K562 (cell line): ENCODE measurements around the gene SLC5A2. TPM values are rescaled to one million over a fixed set of nuclear protein-coding genes. Genes with fewer than 3 reads are reported as not detected.

Experiments
- GTF2A2 ChIP-seq: IDR thresholded peaks from 2 replicates; pipeline ENCODE4 v1.6.1; 2016; ENCODE audit warnings: mild to moderate bottlenecking, missing genetic modification characterization, missing compliant biosample characterization
- HOXB6 ChIP-seq: fragments of 250-450 bp; sonication (Bioruptor Pico); IDR thresholded peaks from 2 replicates; pipeline ENCODE4 v1.5.1; 2022; ENCODE audit warnings: mild to moderate bottlenecking, borderline replicate concordance
- KDM5B ChIP-seq: fragments of 200-600 bp; sonication (generic); IDR thresholded peaks from 2 replicates; pipeline ENCODE4 v1.6.1; 2012; ENCODE audit warnings: low read depth, mild to moderate bottlenecking, moderate library complexity, low read length, control low read depth, inconsistent platforms; ENCODE audit not compliant: insufficient replicate concordance
- MCM3 ChIP-seq: fragments of 450-650 bp; IDR thresholded peaks from 2 replicates; pipeline ENCODE4 v1.6.1; 2016
- NCOA2 ChIP-seq, 2 experiments: fragments of 450-650 bp; IDR thresholded peaks; 2 replicates each; pipeline ENCODE4 v1.6.1; 2018; ENCODE audit warnings: mild to moderate bottlenecking in 2 of 2, moderate library complexity in 1 of 2; ENCODE audit not compliant: partially characterized antibody in 2 of 2
- NFE2L1 ChIP-seq: fragments of 450-650 bp; IDR thresholded peaks from 2 replicates; pipeline ENCODE4 v1.6.1; 2016; ENCODE audit warnings: missing genetic modification characterization, low read depth, mild to moderate bottlenecking, missing compliant biosample characterization, moderate library complexity, borderline replicate concordance
- POLR3G ChIP-seq: IDR thresholded peaks from 2 replicates; pipeline ENCODE4 v1.6.1; 2011; ENCODE audit not compliant: insufficient read length, insufficient replicate concordance; ENCODE audit errors: extremely low read depth
- RAD21 ChIP-seq, 2 experiments: fragments of 250-450 bp in 1 of 2; fragments of 450-650 bp in 1 of 2; sonication (Bioruptor Pico) in 1 of 2; formaldehyde crosslinking in 1 of 2; IDR thresholded peaks in 1 of 2; conservative IDR thresholded peaks in 1 of 2; 2 replicates each; pipeline versions ENCODE4 v1.4.0 to v1.8.0; 2020 to 2022; ENCODE audit warnings: mild to moderate bottlenecking in 2 of 2, moderate library complexity in 1 of 2
- SMAD1 ChIP-seq: fragments of 150-350 bp; IDR thresholded peaks from 2 replicates; pipeline ENCODE4 v1.6.1; 2014; ENCODE audit warnings: low read length, low read depth; ENCODE audit not compliant: partially characterized antibody
- U2AF1 ChIP-seq: fragments of 200-400 bp; formaldehyde crosslinking; optimal IDR thresholded peaks from 2 replicates; pipeline ENCODE3; 2017; ENCODE audit warnings: mild to moderate bottlenecking, low read depth, low read length, moderate library complexity
- ZBED1 ChIP-seq: IDR thresholded peaks from 2 replicates; pipeline ENCODE4 v1.6.1; 2014
- ZNF197 ChIP-seq: fragments of 200-800 bp; sonication (Bioruptor generic); IDR thresholded peaks from 2 replicates; pipeline ENCODE4 v1.6.1; 2016; ENCODE audit warnings: low read depth, missing genetic modification characterization, missing compliant biosample characterization
- ZNF324 ChIP-seq: fragments of 250-450 bp; sonication (Bioruptor Pico); IDR thresholded peaks from 2 replicates; pipeline ENCODE4 v1.4.0; 2020; ENCODE audit warnings: mild to moderate bottlenecking
- ZNF57 ChIP-seq: fragments of 450-650 bp; formaldehyde crosslinking; IDR thresholded peaks from 2 replicates; pipeline ENCODE4 v1.4.0; 2020; ENCODE audit warnings: mild to moderate bottlenecking, moderate library complexity
- ZNF584 ChIP-seq: fragments of 200-800 bp; sonication (Bioruptor generic); IDR thresholded peaks from 2 replicates; pipeline ENCODE4 v1.6.1; 2016; ENCODE audit warnings: low read depth, mild to moderate bottlenecking, missing genetic modification characterization, missing compliant biosample characterization
- ZNF699 ChIP-seq: fragments of 250-450 bp; sonication (Bioruptor Pico); IDR thresholded peaks from 2 replicates; pipeline ENCODE4 v1.8.0; 2021; ENCODE audit warnings: mild to moderate bottlenecking, moderate library complexity; ENCODE audit not compliant: insufficient replicate concordance
- polyA plus RNA-seq, 8 experiments: library from polyadenylated mRNA; depleted of rRNA in 4 of 8; stranded (reverse) in 5 of 8; unstranded in 3 of 8; fragments of >200 nt; fragmentation: Nextera tagmentation in 2 of 8; fragmentation: Illumina TruSeq in 1 of 8; extraction: Ambion mirVana in 2 of 8; extraction: Trizol in 1 of 8; gene quantifications; 2 replicates each; pipeline versions ENCODE4 v1.2.1 to v1.2.3, GENCODE V29; 2011 to 2014; ENCODE audit warnings: inconsistent platforms in 1 of 8, missing spikeins in 1 of 8
- total RNA-seq, 7 experiments: library from RNA; depleted of rRNA in 6 of 7; stranded (reverse); fragments of >200 nt in 6 of 7; fragmentation: Illumina TruSeq in 2 of 7; extraction: Trizol in 2 of 7; gene quantifications; 2 replicates each; pipeline versions ENCODE4 v1.2.1 to v1.2.3, GENCODE V29; 2011 to 2021; ENCODE audit warnings: low replicate concordance in 1 of 7
- TF ChIP-seq, protein P1 (sequence below), 2 experiments: fragments of 450-650 bp; IDR thresholded peaks; 2 replicates each; pipeline ENCODE4 v1.6.1; 2016
- TF ChIP-seq, protein P2 (sequence below): sonication (generic); formaldehyde crosslinking; IDR thresholded peaks from 2 replicates; pipeline ENCODE4 v1.8.0; 2023; ENCODE audit warnings: missing genetic modification reagents, mild to moderate bottlenecking, borderline replicate concordance
- TF ChIP-seq, protein P3 (sequence below): sonication (generic); formaldehyde crosslinking; IDR thresholded peaks from 2 replicates; pipeline ENCODE4 v1.9.0; 2022; ENCODE audit warnings: mild to moderate bottlenecking, missing genetic modification reagents

Gene SLC5A2
- total and polyA plus RNA-seq, 9 of the 15 experiments (the other 6 are each of a cell fraction or from before 2014, with no cell fraction given): 0.07 to 2.7 (median 2.2) TPM; not detected in 6

DNA sequence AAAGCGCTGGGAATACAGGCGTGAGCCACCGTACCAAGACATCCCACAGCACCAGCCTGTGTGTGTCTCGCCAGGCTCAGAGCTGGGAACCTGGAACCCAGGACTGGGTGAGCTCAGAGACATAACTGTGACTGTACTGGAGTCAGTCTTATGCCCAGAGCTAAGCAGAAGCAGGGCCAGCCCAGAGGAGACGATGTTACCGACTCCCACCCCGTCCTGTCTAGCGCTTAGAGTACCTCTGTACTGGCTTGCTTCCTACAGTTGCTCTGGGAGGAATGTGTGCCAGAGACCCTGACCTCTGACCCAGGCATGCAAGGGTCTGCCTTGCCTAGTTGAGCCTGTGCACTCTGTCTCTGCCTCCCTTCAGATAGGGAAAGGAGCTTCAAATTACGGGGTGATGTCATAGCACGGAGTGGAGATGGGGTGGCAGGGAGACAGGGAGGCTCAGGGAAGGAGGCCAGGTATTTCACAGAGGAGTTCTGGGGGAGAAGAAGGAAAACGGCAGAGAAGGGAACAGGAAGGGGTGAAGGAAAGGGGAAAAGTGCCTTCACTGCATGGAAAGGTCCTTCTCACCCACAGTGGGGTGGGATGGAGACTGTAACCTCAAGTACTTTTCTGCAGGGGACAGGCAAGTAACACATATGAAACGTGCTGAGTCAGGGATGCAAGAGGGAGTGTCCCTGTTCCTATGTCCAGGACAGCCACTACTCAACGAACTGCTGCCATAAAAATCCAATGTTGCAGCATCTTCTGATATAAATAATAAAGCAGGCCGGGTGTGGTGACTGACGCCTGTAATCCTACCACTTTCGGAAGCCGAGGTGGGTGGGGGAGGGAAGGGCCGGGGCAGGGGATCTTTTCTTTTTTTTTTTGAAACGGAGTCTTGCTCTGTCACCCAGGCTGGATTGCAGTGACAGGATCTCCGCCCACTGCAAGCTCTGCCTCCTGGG lies 29.4 kb upstream of the SLC5A2 start (continued):
- TF ChIP-seq, protein P1, sequence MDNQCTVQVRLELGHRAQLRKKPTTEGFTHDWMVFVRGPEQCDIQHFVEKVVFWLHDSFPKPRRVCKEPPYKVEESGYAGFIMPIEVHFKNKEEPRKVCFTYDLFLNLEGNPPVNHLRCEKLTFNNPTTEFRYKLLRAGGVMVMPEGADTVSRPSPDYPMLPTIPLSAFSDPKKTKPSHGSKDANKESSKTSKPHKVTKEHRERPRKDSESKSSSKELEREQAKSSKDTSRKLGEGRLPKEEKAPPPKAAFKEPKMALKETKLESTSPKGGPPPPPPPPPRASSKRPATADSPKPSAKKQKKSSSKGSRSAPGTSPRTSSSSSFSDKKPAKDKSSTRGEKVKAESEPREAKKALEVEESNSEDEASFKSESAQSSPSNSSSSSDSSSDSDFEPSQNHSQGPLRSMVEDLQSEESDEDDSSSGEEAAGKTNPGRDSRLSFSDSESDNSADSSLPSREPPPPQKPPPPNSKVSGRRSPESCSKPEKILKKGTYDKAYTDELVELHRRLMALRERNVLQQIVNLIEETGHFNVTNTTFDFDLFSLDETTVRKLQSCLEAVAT (IDR thresholded peaks at IDR 0.05): peak; percentile 12 to 33; a peak in 2 of 4 replicates
- TF ChIP-seq POLR3G: no peak
- TF ChIP-seq ZNF197 (CRISPR knock-in tag): no peak
- no peak for TF ChIP-seq U2AF1
- TF ChIP-seq RAD21 (CRISPR knock-in tag; conservative IDR thresholded peaks at IDR 0.05 in 1 of 2, IDR thresholded peaks at IDR 0.05 in 1 of 2): peak in 1 of 2 experiments; percentile 33; a peak in 1 of 4 replicates
- TF ChIP-seq MCM3: no peak
- no peak for TF ChIP-seq ZNF584 (CRISPR knock-in tag)
- TF ChIP-seq ZNF324: no peak
- no peak for TF ChIP-seq NCOA2 (IDR thresholded peaks at IDR 0.05; ENCODE audit: partially characterized antibody in 2 of 2)
- TF ChIP-seq, protein P2, sequence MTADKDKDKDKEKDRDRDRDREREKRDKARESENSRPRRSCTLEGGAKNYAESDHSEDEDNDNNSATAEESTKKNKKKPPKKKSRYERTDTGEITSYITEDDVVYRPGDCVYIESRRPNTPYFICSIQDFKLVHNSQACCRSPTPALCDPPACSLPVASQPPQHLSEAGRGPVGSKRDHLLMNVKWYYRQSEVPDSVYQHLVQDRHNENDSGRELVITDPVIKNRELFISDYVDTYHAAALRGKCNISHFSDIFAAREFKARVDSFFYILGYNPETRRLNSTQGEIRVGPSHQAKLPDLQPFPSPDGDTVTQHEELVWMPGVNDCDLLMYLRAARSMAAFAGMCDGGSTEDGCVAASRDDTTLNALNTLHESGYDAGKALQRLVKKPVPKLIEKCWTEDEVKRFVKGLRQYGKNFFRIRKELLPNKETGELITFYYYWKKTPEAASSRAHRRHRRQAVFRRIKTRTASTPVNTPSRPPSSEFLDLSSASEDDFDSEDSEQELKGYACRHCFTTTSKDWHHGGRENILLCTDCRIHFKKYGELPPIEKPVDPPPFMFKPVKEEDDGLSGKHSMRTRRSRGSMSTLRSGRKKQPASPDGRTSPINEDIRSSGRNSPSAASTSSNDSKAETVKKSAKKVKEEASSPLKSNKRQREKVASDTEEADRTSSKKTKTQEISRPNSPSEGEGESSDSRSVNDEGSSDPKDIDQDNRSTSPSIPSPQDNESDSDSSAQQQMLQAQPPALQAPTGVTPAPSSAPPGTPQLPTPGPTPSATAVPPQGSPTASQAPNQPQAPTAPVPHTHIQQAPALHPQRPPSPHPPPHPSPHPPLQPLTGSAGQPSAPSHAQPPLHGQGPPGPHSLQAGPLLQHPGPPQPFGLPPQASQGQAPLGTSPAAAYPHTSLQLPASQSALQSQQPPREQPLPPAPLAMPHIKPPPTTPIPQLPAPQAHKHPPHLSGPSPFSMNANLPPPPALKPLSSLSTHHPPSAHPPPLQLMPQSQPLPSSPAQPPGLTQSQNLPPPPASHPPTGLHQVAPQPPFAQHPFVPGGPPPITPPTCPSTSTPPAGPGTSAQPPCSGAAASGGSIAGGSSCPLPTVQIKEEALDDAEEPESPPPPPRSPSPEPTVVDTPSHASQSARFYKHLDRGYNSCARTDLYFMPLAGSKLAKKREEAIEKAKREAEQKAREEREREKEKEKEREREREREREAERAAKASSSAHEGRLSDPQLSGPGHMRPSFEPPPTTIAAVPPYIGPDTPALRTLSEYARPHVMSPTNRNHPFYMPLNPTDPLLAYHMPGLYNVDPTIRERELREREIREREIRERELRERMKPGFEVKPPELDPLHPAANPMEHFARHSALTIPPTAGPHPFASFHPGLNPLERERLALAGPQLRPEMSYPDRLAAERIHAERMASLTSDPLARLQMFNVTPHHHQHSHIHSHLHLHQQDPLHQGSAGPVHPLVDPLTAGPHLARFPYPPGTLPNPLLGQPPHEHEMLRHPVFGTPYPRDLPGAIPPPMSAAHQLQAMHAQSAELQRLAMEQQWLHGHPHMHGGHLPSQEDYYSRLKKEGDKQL (CRISPR knock-in tag): no peak
- TF ChIP-seq, protein P3, sequence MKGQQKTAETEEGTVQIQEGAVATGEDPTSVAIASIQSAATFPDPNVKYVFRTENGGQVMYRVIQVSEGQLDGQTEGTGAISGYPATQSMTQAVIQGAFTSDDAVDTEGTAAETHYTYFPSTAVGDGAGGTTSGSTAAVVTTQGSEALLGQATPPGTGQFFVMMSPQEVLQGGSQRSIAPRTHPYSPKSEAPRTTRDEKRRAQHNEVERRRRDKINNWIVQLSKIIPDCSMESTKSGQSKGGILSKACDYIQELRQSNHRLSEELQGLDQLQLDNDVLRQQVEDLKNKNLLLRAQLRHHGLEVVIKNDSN: no peak
- peak; percentile 19; the same call in 1 of the 2 replicates for TF ChIP-seq NFE2L1 (tag)
- no peak for TF ChIP-seq SMAD1
- TF ChIP-seq ZNF699 (CRISPR knock-in tag): no peak
- TF ChIP-seq KDM5B: no peak
- no peak for TF ChIP-seq HOXB6 (CRISPR knock-in tag)
- TF ChIP-seq ZNF57 (CRISPR knock-in tag): no peak
- TF ChIP-seq GTF2A2 (tag): no peak
- no peak for TF ChIP-seq ZBED1
